HG02973 (cell line): ENCODE measurements around the gene LRMDA.

Source experiments
- ATAC-seq: cut with Tn5 transposase; IDR thresholded peaks from one replicate; pipeline ENCODE4 v1.9.1; 2021; ENCODE audit warnings: moderate library complexity; ENCODE audit not compliant: unreplicated experiment

The LRMDA gene

DNA sequence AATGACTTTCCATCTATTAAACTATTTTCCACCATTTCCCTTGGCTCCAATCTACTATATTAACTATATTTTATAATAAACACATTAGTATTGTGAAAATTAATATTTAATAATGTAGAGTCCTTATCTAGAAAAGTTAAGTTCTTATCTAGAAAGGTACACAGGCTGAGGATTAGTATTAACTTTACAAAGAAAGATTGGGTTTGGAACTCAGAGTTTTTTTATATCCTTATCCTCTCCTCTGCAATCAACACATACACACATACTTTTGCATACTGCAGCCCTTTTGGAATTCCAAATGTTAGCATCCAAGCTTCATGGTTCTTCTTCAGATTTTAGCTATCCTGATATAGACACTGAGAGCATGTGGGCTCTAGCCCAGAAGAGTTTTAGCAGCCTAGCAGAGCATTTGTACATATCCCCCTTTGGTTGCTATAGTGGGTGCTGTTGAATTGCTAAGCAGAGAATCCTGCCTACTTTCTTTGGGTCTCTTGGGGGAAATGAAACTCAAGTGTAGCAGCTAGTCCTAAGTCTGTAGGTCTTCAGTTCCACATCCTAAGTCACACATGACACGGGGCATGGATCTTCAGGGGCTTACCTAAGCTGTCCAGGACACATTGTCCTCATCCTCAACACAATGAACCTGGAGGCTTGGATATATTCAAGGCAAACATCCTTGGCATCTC lies 874.6 kb downstream of the LRMDA start:
- ATAC-seq, result no peak

DNA sequence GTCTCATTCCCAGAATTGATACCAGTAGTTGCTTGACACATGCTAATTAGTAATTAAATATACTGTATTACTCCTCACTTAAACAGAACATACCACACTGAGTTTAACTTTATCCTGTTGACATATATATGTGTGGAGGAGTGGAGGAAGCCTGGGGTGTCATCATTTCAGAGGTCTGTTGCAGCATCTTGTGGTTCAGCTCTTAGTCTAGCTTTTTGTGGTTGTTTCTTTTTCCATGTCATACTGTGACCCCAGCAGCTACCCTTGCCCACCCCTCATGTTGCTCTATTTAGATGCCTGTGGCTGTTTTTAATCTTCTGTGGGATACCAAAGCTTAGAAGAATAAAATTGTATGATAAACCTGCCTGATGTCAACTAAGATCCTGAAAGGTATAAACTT lies 875.4 kb downstream of the LRMDA start:
- no peak for ATAC-seq

DNA sequence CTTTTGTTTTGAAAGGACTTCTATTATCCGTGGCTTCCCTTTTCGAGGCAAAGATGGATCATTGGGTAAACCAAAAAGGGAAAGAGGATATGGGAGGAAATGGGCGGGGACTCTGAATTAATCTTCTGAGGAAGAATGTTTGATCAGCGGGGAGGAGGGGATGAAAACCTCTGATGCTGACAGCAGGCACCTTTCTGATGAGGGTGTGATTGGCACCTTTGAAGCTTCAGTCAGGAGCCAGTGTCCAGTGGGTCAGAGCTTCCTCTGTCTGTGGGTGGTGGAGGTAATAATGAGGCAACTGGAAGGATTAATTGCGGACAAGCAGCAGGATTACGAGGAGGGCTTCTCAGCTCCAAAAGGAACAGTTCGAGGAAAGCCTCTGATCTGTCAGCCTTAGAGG lies 877.6 kb downstream of the LRMDA start:
- no peak for ATAC-seq

DNA sequence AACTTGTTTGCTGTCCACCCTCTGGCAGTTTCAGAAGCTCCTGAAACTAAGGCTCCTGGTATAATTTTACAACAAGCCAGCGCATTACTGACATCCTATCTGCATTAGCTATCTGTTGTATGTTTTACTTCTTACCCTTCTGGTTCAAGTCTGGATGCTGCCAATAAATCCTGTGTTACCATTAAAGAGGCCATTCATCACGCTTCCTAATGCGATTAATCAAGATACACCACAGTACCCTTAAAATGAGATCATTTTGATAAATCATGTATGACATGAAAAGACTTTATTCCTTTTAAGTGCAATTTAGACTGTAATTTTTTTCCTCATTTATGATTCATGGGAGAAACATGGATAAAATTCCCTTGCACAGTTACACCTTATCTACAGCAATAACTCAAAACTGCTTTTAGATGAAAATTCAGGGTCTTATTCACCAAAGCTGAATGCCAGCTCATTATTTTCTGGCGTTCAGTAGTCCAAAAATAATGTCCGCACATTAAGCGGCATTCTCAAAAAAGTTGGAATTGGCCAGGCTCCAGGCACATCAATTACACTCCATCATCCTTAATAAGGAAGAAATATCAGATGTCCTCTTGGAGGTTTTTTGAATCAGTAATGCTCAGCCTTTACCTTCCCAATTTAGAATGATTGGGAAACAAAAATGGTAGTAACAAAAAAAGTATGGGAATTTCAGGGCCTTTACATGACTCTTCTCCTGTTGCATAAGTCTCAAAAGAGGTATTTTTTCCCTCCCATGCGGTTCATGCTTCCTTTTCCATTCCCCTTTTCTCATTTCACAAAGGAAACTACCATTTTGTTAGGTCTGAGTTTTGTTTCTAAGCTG lies 878.5 kb downstream of the LRMDA start:
- no peak for ATAC-seq

DNA sequence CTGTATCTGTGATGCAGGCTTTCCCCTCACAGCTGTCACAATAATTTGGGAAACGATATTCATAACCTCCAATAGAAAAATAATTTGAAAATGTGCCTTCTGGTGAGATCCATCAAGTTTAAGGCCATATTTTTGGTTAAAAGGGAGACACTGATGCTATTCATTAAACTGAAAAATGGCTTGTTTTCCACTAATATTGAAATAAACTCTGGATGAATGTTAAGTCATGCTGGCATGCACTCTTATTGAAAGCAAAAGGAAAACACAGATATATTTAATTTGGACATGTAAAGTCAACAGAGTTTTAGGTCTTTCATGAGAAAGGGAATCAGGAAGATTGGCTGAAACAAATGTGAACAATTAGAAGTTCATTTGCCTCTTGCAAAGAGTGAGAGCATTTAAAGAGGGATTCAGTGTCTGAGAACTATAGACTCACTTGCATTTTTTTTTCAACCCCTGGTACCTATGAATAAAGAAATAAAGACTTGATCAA lies 879.2 kb downstream of the LRMDA start:
- no peak for ATAC-seq

DNA sequence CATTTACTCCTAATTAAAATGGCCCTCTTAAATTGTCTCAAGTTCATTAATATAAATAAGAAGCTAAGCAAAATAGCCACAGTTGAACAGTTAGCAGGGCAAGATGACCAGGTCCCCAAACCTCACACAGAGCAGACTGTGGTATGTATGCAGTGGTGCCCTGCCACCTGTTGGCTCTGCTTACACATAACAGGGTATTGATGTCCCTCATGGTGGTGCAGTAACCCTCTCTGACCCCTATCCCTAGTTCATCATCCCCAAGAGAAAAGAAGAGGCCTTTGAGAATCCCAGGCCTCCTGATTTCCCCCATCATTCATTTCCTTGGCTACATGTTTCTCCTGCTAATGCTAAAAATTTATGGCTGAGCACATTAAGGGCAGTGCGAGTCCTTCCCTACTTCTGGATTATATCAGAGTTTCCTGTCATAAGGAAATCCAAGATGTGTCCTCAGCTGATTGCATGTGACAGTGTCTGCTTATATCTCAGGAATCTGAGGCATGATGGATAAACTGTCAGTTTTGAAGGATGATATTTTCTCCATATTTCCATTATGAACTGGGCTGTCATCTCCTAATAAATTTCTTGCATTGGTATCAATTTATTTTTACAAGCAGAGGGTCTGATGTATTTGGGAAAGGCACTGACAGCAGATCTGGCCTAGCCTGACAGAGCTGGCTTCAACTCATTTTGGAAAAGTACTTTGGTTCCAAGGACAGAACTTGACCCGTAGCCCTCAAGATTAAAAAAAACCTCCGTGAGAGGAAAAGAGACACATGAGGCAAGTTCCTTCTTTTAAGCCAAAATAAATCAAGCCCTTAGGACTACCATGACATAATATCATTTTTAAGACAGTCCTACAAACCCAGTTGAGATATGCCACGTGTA lies 880.6 kb downstream of the LRMDA start:
- peak; percentile 73 for ATAC-seq

DNA sequence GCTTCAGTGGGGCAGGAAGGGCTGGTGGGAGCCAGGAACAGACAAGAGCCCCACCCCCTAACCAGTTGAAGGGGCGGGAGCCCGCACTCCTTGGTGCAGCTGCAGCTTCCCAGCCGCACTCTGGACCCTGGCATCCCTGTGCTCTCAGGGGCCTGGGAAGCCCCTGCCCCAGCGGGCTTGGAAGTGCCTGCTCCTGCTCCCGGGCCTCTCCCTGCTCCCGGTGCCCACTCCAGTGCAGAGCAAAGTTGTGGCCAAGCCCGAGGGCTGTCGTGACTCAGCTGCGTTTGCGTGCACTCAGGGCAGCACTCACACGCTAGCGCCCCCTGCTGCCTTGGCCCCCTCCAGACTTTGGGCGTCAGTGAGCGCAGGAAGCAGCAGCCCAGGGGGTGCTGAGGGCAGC lies 883.8 kb downstream of the LRMDA start:
- ATAC-seq, result no peak

DNA sequence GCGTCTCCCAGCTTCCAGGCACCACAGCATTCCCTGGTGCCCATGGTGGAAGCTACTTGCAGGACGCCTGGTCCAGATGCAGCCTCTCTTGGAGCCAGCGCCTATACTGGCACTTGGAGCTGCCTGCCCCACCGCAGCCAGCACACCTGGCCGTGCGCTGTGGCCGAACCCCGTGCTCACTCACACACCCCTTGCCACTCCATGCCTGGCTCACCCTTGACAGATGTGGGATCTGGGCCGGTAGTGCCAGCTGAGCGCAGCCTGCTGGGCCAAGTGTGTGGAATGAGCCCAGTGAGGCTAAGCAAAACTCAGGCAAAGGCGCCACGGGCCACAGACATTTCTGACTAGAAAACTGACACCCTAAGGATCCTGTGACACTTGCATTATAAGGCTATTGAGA lies 884.8 kb downstream of the LRMDA start:
- ATAC-seq, result no peak

DNA sequence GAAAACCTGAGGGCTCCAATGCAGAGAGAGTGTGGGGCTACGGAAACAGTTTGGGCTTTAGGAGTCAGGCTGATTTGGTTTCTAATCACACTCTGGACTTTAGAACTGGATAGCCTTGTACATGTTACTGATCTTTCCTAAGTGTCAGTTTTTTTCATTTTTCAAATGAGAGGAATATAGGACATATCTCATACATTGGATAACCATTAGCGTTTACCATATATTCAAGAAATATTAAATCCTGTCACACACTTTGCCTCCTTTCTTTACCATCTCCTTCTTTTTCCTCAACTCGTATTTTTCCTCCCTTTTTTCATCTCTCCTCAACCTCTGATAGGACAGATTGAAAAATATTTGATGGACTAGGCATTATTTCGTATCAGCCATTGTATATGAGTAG lies 885.7 kb downstream of the LRMDA start:
- ATAC-seq, result no peak

DNA sequence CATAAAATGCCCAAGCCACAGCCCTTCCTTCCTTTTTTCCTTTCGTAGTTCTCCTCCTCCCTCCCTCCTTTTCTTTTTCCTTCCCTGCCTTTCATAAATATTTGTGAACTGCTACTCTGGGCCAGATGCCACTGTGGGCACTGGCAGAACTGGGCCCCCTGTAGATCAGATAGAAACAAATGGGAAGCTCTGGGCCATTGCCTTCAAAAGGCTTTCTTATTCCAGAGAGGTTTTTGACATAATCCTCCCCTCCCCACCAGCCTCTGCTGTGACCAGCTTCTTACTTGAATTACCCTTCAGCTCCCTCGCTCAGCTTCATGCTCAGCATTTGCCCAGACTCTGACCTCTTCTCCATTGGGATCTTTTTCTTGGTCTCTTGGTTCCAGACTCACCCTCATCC lies 886.8 kb downstream of the LRMDA start:
- ATAC-seq, result no peak

DNA sequence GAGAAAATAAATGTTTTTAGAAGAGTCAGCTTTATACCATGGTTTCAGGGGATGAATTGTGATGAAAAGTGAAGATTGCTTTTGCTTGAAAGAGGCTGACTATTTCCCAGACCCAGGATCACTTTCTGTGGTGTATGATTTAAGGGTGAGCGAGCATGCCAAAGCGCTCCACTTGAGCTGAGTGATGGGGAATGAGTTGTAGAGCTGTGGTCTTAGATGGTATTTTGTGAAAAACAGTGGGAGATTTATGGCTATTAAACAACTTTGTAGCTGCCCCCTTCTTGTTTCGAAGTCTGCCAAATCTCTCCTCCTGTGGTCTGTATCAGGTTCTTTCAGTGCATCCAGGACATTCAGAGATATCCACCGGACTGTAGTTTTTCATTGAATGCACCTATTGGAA lies 888.2 kb downstream of the LRMDA start:
- ATAC-seq, result no peak

DNA sequence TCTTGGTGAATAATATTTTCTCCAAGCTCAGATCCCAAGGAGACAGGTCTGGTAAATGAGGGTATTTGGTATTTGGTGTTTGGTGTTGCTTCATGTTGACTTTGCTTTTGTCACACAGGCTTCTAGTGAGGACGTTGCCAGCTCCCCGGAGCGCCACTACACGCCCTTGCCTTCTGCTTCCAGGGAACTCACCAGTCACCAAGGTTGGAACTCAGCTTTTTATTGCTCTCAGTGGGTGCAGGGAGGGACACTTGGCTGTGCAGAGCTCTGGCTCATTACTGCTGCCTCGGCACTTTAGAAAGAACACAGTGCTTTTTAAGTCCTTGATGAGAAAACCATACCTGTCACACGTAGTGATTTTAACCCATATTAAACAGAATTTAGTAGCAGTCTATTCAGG lies 892.9 kb downstream of the LRMDA start:
- ATAC-seq, result no peak

DNA sequence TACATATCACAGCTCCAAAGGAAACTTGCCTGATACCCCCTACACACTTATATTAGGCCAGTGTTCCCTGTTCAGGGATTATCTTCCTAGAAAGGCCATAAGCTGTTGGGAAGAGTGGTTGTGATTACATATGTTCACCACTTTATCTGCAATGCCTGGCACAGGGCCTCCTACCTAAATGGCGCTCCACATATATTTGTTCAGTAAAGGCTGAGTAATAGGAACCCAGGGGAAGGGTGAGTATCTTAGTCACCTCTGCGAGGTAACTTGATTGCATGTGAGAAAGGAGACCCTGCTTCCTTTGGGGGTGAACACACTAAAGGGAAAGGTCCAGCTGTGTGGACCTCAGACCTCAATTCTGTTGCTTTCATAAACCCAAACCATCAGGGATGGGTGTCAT lies 896.0 kb downstream of the LRMDA start:
- no peak for ATAC-seq

DNA sequence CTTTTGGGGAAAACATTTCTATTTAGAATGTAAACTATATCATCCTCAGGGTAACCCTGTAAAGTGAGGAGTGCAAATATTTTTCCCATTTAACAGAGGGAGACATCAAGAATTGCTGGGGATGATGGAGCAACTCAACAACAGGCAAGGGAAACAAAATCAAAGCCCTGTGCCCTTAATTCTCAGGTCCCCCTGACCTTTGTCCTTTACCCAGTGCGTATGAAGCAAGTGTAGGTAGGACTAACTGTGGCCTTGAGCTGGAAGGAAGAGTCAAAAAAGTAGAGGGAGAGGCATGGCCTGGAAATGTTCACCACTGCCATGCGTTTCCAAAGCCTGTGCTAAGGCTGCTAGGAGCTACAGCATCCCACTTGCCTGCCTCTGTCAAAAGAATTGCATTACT lies 896.9 kb downstream of the LRMDA start:
- ATAC-seq, result no peak

DNA sequence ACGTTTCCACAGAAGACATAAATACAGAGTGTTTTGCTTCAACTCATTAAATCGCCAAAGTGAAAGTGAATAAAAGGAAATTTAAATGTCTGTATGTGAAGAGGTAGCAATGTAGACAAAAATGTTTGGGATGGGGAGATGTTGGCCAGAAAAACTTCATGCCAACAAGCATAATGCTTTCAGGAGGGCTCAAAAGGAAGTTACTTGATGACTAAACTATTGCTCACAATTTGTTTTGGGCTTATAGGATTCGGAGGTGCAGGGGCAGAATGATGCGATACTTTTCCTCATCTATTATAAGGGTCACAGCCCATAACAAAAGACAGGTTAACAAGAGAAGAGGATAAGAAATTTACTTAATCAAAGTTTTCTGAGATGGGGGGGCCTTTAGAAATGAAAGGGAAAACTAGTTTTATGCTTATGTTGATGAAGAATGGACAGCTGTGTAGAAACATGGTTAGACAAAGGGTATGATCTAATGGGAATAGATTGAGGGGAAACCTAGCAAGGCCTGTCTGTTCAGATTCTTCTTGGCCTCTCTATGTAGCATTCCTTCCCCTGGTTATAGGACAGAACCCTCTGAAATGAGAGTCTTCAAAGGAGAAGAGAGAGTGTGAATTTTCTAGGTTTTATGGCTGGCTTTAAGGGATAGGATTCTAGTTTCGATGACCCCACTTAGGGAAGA lies 898.6 kb downstream of the LRMDA start:
- ATAC-seq, result no peak

DNA sequence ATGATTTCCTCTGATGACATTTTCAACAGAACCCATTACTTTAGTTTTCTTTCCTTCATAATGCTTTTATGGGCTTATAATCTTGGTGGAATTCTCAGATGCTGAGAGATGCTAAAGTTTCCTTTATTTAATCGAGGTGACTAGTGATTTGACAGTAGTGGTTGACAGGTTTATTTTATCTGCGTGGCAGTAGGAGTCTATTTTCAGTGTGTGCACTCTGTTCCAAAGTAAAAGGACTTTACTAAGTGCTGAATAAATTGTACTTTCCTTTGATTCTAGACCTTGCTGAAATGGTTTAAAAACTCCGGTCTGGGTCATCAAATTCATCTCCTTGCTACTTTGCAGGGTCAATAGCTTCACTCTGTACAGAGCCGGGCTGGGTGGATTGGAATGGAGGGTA lies 900.3 kb downstream of the LRMDA start:
- ATAC-seq, result no peak

DNA sequence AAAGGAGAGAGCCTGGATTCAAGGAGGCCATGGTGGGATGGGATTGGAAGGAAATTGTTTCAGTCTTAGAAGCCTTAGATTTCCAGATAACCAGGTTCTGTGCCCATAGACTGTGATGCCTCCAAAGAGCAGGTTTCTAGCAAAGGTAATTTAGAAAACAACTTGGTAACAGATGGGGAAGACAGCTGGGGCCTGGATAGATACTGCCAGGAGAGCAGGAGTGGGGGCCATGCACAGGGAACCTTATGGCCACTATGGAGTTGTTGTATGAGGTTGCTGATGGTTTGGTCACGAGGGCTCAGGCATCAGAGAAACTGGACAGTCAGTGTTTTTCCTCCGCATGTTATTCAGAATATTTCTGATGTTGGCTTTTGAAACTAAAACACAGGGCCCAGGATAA lies 901.9 kb downstream of the LRMDA start:
- no peak for ATAC-seq

DNA sequence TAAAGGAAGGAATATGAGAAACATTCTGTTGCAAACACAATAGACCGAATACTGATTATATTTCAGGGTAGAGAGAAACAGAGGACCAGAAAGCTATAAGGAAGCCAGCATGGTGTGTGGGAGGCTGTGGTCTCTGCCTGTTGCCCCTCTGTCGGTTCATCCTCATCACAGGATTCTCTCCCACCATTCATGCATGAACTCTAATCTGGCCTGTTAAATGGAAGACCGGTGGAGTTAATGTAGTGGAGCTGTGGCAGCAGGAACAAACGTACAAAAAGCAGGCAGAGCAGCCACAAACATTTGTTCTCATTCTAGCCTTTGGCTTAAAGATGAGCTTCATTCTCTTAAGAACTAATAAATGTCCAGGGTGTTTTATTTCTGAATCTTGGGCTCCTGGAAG lies 902.4 kb downstream of the LRMDA start:
- no peak for ATAC-seq

DNA sequence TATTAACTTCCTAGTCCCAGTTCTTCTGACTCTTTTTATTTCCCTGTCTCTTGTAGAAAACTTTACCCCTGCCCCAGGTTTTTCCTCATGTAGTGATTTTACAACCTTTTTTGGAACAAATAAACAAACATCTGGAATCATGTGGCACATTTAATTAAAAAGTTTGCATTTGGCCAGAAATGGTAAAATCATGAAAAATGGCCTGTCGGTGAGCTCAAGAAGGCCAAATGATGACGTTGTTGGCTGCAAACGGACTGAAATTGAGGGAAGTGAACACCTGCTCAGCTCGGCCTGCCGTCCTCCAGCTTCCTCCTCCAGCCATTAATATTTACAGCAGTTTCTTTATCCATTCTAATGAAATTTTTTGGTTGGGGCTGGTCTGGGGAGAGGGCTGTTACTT lies 902.8 kb downstream of the LRMDA start:
- no peak for ATAC-seq

DNA sequence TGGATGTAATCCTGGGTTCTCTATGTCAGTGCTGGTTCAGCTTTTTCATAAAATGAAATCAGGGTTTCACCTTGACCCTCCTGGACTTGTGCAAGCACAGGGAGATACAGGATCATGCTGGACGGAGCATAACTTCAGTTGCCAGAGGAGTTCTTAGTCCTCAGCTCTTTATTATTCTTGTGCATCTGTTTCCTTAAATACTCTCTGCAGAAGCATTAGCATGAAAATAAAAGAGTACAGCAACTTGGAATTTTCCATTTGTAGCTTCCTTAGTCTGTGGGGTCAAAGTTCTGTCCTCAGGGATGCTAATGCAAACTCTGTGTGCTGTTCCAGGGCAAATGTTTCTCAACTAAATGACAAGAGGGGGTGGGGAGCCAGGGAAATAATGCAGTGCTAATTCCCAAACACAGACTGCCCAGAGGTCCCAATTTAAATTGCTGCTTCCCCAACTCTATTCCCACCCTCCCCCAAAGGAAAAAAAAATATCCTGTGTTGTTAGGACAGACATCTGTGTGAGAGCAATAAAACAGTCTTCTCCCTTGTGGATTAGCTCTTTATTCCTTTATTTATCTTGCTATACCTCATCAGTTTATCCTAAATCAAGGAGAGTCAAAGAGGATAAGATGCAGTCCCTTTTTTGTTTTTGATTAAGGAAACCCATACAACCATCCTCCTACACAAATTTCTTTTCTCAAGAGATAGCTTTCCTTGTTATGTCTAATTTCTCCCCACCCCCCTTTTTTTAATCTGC lies 905.0 kb downstream of the LRMDA start:
- ATAC-seq, result no peak
